Measurements from ENCODE around the gene MRPL38. TPM values are rescaled to one million over a fixed set of nuclear protein-coding genes. Genes with fewer than 3 reads are reported as not detected.

MRPL38 gene
- 74.8 TPM for polyA plus RNA-seq (ENCODE audit: insufficient read length)
- long read RNA-seq, donor 1, transcript MRPL38-201 (9 exons, 1,888 nt), result major isoform, 30 of 36 reads
- long read RNA-seq, donor 1, partial matches to known transcripts, result 0 of 36 reads
- long read RNA-seq, donor 1, other reads (novel, unspliced or antisense), result 0 of 36 reads
- long read RNA-seq, donor 2, transcript MRPL38-201 (9 exons, 1,888 nt), result major isoform, 16 of 19 reads
- long read RNA-seq, donor 2, partial matches to known transcripts, result 0 of 19 reads
- long read RNA-seq, donor 2, other reads (novel, unspliced or antisense), result 0 of 19 reads
- long read RNA-seq, donor 3, transcript MRPL38-201 (9 exons, 1,888 nt), result major isoform, 19 of 25 reads
- long read RNA-seq, donor 3, partial matches to known transcripts, result 0 of 25 reads
- long read RNA-seq, donor 3, other reads (novel, unspliced or antisense), result 0 of 25 reads
- long read RNA-seq, donor 4, partial matches to known transcripts, result 0 of 4 reads
- long read RNA-seq, donor 4, other reads (novel, unspliced or antisense), result 0 of 4 reads
- long read RNA-seq, donor 5, transcript MRPL38-211 (3 exons, 525 nt), result minor isoform, 5 of 50 reads
- long read RNA-seq, donor 5, transcript MRPL38-201 (9 exons, 1,888 nt), result major isoform, 37 of 50 reads
- long read RNA-seq, donor 5, partial matches to known transcripts, result 6 of 50 reads
- long read RNA-seq, donor 5, other reads (novel, unspliced or antisense), result 0 of 50 reads
- long read RNA-seq, donor 6, transcript MRPL38-201 (9 exons, 1,888 nt), result major isoform, 33 of 41 reads
- long read RNA-seq, donor 6, partial matches to known transcripts, result 5 of 41 reads
- long read RNA-seq, donor 6, other reads (novel, unspliced or antisense), result 0 of 41 reads
- long read RNA-seq, donor 7, transcript MRPL38-211 (3 exons, 525 nt), result minor isoform, 7 of 47 reads
- long read RNA-seq, donor 7, transcript MRPL38-201 (9 exons, 1,888 nt), result major isoform, 36 of 47 reads
- long read RNA-seq, donor 7, partial matches to known transcripts, result 0 of 47 reads
- long read RNA-seq, donor 7, other reads (novel, unspliced or antisense), result 0 of 47 reads
- long read RNA-seq, donor 8, transcript MRPL38-201 (9 exons, 1,888 nt), result major isoform, 12 of 13 reads
- long read RNA-seq, donor 8, partial matches to known transcripts, result 0 of 13 reads
- long read RNA-seq, donor 8, other reads (novel, unspliced or antisense), result 0 of 13 reads

DNA sequence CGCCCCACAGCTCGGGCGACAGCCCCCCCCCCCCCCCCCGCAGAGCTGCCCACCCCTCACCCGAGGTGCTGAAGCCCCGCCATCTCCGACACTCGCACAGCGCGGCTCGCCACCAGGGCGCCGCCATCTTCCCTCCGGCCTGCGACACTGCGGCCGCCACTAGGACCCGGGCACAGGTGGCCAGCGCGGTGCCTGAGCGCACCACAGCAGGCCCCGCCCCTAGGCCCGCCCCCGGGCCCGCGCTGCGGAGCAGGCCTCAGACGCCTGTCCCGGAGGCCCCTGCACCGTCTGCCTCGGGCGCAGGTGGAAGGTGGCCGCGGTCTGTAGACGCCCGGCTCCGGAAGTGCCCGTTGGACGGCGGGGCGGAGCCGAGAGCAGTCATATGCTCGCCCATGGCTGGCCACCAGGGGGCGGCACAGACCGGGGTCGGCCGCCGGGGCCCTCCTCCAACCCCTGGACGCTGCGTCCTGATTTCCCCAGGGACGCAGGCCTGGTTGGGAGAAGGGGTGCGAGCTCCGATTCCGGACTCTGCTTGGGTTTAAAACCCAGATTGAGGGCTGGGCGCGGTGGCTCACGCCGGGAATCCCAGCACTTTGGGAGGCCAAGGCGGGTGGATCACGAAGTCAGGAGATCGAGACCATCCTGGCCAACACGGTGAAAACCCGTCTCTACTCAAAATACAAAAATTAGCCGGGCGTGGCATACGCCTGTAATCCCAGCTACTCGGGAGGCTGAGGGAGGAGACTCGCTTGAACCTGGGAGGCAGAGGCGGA is at the start of gene MRPL38:
MRPL38 (minus strand) TSS at position 136 of the 773 bp plus-strand sequence; CDS start at position 127, 9 bp downstream.
- DNase-seq, result peak; percentile 93

DNA sequence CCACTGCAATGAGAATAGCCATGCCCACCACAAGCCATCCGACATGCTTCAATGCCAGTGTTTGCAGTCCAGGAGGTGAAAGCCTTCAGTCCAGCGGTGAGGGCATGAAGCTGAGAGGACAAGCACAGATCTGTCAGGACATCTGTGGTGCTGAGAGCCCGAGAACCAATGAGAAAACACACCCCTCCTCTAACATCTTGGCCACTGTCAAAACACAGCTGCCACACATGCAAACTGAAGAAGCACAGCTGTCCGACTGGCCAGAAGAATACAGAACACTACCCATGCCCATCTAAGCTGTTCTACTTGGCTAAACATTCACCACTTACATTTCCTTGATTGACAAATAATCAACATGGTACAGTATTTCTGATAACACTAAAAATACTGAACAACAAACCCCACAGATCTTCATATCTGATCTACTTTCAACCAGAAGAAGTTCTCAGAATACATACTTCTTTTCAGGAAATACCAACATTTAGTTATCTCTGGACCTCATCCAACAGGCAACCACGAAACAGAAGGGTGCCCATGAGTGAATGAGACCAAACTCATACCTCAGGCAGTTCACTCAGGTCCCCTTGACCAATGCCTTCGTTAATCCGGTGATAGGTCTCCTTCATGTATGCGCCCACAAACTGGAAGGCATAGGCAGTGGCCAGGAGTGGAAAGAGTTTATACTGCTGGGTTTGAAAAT is 46.3 kb upstream of the MRPL38 start:
- no peak for DNase-seq

GRCh38 chr17:75950421-75950820 is 45.7 kb upstream of the MRPL38 start:
- no peak for DNase-seq

DNA sequence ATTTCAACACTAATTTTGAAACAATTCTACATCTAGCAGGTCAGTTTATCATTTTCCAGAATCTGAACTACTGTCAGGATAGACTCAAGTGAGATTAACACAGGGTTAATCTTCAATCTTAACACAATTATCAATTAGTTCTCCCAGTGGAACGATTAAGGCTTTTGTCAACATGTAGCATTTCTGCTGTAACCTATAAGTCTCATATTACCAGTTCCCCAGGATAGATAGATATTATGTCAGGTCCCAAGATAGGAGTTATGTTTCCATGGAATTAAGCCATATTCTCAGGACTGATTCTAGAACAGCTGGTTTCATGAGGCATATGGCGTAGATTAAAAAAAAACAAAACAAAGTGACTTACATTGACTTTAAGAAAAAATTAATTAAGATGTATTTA is 40.5 kb upstream of the MRPL38 start:
- no peak for DNase-seq

DNA sequence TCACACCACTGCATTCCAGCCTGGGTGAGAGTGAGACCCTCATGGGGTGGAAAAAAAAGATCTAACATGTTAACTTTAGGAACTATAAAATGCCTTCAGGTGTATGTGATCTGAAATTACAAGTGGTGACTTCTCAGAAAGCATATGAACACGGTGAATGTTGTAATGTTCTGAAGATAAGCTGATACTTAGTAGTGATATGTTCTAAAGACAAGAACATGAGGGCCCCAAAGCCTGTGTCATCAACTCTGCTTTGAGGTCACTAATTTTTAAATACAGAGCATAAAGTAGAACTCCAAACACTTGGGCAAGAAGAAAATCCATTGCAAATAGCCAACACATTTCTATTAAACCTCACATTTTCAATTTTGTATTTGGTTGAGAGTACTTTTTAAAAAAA is 38.8 kb upstream of the MRPL38 start:
- no peak for DNase-seq

- no peak for DNase-seq
Observed at GRCh38 chr17:75942473-75942872, 37.8 kb upstream of the MRPL38 start.

DNA sequence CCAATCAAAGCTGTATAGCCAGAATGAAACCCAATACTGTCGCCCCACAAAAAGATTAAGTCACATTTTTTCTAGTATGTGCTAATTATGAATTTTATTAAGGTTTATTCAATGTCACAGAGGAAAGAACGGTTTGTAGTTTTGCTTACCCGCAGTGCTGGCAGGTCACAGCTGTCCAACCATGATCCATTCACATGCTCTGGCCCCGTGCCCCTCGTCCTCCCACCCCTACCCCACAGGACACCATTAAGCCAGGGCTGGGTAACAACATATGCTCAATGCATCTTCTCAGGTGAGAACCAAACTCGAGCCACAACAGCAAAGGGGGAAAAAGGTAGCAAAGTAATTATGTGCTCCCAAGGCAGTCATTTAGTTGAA is 36.7 kb upstream of the MRPL38 start:
- DNase-seq, result no peak

DNA sequence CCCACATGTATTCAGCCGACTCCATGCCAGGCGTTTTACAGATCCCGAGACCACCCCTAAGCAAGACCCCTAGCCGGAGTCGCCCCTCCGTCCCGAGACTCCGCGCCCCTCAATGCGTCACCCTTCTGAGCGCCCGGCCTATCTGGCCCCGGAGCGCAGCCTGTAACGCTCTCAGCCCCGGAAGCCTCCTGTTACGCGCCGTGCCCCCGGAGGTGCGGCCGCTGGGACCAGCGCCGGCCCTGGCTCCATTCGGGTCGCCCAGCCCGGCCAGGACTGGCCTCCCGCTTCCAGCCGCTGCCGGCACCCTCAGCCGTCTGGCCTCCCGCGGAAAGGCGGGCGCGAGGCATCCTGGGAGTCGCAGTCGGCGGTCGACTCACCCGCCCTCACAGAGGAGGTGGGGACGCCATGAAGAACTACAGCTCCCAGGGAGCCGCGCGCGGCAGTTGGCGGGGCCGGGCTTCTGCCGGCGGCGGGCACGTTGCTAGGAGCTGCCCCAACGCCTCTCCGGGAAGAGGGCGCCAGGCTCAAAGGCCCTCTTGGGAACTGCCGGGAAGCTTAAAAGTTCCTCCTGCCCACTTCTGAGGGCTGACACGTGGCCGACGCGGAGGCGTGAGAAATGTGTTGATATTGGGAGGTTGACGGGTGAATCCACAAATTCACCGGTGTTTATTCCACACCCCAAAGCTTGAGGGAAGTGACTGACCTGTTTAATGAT is 36.2 kb upstream of the MRPL38 start, which contains the start of gene FBF1:
FBF1 (minus strand) TSS at position 316 of the 715 bp plus-strand sequence. CDS start 2,893 bp downstream, outside the sequence.
- DNase-seq, result peak; percentile 91

DNA sequence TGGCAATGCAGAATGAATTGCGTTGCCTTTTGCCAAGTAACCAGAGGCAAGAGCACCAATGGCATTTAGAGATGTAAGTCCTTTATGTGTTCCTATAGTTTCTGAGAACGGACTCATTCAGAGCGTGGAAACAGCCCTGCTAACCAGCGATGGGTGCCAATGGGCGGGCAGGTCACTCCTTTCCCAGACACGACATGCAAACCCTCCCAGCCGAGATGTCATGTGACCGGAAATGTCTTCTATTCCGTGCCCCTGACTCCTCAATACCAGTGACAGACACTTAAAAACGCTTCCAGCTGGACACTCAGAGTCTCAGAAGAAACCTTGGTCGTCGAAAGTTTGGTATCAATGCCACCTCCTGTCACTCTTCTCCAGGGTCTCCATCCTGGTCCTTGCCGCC is 33.0 kb upstream of the MRPL38 start:
- no peak for DNase-seq

DNA sequence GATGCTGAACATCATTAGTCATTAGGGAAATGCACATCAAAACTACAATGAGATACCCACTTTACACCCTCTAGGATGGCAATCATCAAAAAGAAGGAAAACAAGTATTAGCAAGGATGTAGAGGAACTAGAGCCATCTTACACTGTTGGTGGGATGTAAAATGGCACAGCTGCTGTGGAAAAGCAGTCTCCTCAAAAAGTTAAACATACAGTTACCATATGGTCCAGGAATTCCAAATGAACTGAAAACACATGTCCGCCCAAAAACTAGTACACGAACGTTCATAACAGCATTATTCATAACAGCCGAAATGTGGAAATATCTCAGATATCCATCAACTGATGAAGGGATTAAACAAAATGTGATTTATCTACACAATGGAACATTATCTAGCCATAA is 29.1 kb upstream of the MRPL38 start:
- DNase-seq, result no peak

GRCh38 chr17:75932852-75933251 is 28.2 kb upstream of the MRPL38 start:
- no peak for DNase-seq

DNA sequence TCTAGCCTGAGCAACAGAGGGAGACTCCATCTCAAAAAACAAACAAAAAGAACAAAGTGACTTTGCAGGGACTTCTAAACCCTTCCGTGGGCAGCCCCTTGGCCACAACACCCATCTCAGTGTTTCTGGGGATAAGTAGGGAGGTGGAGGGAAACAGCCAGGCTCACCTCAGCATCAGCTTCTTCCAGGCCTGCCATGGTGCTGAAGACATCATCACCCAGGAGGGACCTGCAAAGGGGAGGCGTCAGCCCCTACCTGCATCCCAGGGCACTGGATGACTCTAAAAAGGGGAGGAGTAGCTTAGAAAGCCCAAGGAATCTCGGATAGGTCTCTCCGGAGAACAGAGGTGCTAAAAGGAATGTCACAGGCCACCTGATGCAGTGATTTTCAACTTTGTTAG is 26.4 kb upstream of the MRPL38 start:
- no peak for DNase-seq

GRCh38 chr17:75927286-75927922 is 22.7 kb upstream of the MRPL38 start:
- no peak for DNase-seq

DNA sequence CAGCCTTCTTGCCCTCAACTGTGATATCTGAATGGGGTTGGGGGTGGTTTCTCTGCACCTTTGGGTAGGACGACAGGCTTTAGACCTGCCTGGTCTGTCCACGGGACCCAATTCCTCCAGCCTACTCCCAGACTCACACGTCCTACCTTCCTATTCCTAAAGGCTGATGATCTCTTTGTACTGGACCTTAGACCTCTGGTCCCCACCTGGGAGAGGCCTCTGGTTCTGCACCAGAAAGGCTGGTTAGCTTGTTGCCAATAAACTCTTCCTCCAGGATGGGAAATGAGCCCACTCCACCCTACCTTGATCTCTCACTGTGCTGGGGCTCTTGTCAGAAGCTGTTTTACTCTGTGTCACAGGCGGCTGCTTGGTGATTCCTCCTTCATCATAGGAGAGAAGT is 21.8 kb upstream of the MRPL38 start:
- no peak for DNase-seq

- DNase-seq, result no peak
Observed at GRCh38 chr17:75925912-75926311, 21.2 kb upstream of the MRPL38 start.

DNA sequence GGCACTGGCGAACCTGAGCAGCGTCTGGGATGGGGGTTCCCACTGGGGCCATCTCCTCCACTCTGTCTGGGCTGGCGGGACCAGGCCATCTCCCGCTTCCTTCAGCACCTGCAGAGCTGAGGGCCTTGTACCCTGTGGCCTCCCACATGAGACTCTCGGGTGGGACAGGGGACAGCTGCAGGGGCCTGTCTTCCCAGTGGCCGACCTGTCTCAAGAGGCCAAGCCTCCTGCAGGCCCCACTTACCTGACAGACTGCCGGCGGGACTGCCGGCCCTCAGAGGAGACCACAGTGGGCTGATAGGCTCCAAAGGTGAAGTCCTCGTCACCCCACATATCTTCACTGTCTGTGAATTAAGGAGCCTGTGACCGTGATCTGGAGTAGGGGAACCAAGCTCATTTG is 20.4 kb upstream of the MRPL38 start:
- DNase-seq, result no peak

DNA sequence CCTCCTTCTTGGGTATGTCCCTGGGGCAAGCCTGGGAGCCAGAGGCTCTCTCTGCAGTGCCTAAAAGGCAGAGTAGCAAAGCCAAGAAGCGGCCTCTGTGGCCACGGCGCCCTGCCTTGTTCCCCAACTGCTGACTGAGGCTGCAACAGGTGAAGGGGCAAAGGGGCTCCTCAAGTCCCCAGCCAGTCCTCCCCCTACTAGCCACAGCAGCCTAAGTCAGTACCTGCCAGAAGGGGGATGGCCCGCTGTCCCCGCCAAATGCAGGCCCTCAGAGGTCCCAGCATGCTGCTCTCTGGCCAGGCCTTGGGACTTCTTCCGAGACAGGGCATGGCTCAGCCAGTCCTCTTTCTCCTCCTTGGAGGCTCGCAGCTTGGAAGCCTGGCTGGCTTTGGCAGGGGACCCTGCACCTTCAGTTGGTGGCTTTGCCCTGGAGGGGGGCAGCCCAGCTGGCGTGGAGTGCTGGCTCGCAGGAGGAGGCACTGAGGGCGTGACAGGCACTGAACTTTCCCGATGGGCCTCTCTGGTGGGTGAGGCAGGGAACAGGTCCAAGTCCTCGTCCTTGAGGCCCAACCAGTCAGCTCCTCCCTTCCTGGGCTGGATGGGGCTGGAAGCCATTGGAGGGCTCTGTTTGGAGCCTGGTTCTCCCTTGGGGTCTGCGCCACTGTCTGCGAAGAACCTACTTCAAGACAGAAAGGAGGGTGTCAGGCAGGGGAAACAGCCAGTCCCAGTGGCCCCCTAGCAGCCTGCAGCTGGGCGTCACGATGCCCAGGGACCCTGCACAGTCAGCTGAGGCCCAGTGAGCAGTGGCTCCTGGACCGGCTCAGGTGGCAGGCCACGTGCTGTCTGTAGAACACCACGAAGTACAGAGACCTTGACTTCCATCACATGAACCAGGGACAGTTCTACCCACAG is 18.5 kb upstream of the MRPL38 start:
- no peak for DNase-seq

- DNase-seq, result no peak
Observed at GRCh38 chr17:75922173-75922961, 17.7 kb upstream of the MRPL38 start.
